HepG2 (cell line): Measurements from ENCODE around the gene FGF21. TPM values are rescaled to one million over a fixed set of nuclear protein-coding genes. Genes with fewer than 3 reads are reported as not detected.

Experiments
- FOXA3 ChIP-seq: IDR thresholded peaks from 2 replicates; pipeline ENCODE4 v1.6.1; 2016; ENCODE audit warnings: missing genetic modification reagents, missing compliant biosample characterization
- IKZF1 ChIP-seq: fragments of 450-650 bp; IDR thresholded peaks from 2 replicates; pipeline ENCODE4 v1.7.1; 2016
- KLF15 ChIP-seq: sonication (generic); formaldehyde crosslinking; IDR thresholded peaks from 2 replicates; pipeline ENCODE4 v1.8.1; 2023; ENCODE audit warnings: borderline replicate concordance, mild to moderate bottlenecking, inconsistent platforms, missing genetic modification reagents, mixed read lengths
- KLF16 ChIP-seq, 2 experiments: sonication (generic) in 1 of 2; formaldehyde crosslinking in 1 of 2; IDR thresholded peaks; 2 replicates each; pipeline versions ENCODE4 v1.6.1 to v1.8.0; 2016 to 2023; ENCODE audit warnings: missing genetic modification reagents in 2 of 2, missing compliant biosample characterization in 1 of 2
- NR1H2 ChIP-seq: sonication (generic); formaldehyde crosslinking; IDR thresholded peaks from 2 replicates; pipeline ENCODE4 v1.8.1; 2022; ENCODE audit warnings: low read depth, missing genetic modification reagents, borderline replicate concordance
- RAD21 ChIP-seq: fragments of 450-650 bp; formaldehyde crosslinking; IDR thresholded peaks from 2 replicates; pipeline ENCODE4 v1.5.0; 2020; ENCODE audit warnings: mild to moderate bottlenecking
- RFX3 ChIP-seq: IDR thresholded peaks from 2 replicates; pipeline ENCODE4 v1.6.1; 2016; ENCODE audit warnings: missing biosample characterization, missing genetic modification reagents
- ZNF225 ChIP-seq: sonication (generic); formaldehyde crosslinking; IDR thresholded peaks from 2 replicates; pipeline ENCODE4 v1.4.0; 2020; ENCODE audit warnings: mild to moderate bottlenecking, missing genetic modification reagents
- ZNF496 ChIP-seq: sonication (generic); formaldehyde crosslinking; IDR thresholded peaks from 2 replicates; pipeline ENCODE4 v1.8.1; 2023; ENCODE audit warnings: mild to moderate bottlenecking, moderate library complexity, missing genetic modification reagents; ENCODE audit not compliant: insufficient replicate concordance
- ZNF562 ChIP-seq: sonication (generic); formaldehyde crosslinking; IDR thresholded peaks from 2 replicates; pipeline ENCODE4 v1.8.0; 2022; ENCODE audit warnings: missing genetic modification reagents, borderline replicate concordance
- ZNF7 ChIP-seq: IDR thresholded peaks from 2 replicates; pipeline ENCODE4 v1.6.1; 2016; ENCODE audit warnings: missing biosample characterization, missing genetic modification reagents
- ZNF83 ChIP-seq: sonication (generic); formaldehyde crosslinking; IDR thresholded peaks from 2 replicates; pipeline ENCODE4 v1.4.0; 2020; ENCODE audit warnings: missing genetic modification reagents, mild to moderate bottlenecking, borderline replicate concordance
- polyA plus RNA-seq, 8 experiments: library from polyadenylated mRNA; depleted of rRNA in 3 of 8; stranded (reverse) in 7 of 8; unstranded in 1 of 8; fragments of >200 nt; fragmentation: Illumina TruSeq in 4 of 8; extraction: Trizol in 4 of 8; gene quantifications; 2 replicates each; pipeline versions ENCODE4 v1.2.1 to v1.2.3, GENCODE V29; 2011 to 2016; ENCODE audit warnings: low read depth in 4 of 8, missing spikeins in 1 of 8, mixed read lengths in 1 of 8; ENCODE audit not compliant: insufficient read depth in 1 of 8
- total RNA-seq, 5 experiments: library from RNA; depleted of rRNA; stranded (reverse); fragments of >200 nt; fragmentation: Illumina TruSeq; extraction: Trizol; gene quantifications; 2 replicates each; pipeline ENCODE4 v1.2.3, GENCODE V29; 2016; ENCODE audit warnings: low read depth in 1 of 5
- TF ChIP-seq, protein P1 (sequence below): IDR thresholded peaks from 2 replicates; pipeline ENCODE4 v1.4.0; 2020; ENCODE audit warnings: mild to moderate bottlenecking, missing genetic modification reagents
- TF ChIP-seq, protein P2 (sequence below): sonication (generic); formaldehyde crosslinking; IDR thresholded peaks from 2 replicates; pipeline ENCODE4 v1.4.0; 2020; ENCODE audit warnings: missing genetic modification reagents, borderline replicate concordance
- TF ChIP-seq, protein P3 (sequence below): sonication (generic); formaldehyde crosslinking; IDR thresholded peaks from 2 replicates; pipeline ENCODE4 v1.8.1; 2023; ENCODE audit warnings: mild to moderate bottlenecking, missing genetic modification reagents
- TF ChIP-seq, protein P4 (sequence below), 2 experiments: IDR thresholded peaks; 2 replicates each; pipeline ENCODE4 v1.6.1; 2011 to 2012; ENCODE audit warnings: low read length in 2 of 2, borderline replicate concordance in 1 of 2, low read depth in 1 of 2, mild to moderate bottlenecking in 1 of 2, moderate library complexity in 1 of 2
- TF ChIP-seq, protein P5 (sequence below): sonication (generic); formaldehyde crosslinking; IDR thresholded peaks from 2 replicates; pipeline ENCODE4 v1.4.0; 2020; ENCODE audit warnings: mild to moderate bottlenecking, missing genetic modification reagents

Gene FGF21
- total and polyA plus RNA-seq, 2 of the 13 experiments (the other 11 are each of a cell fraction or from before 2014, with no cell fraction given): 0.17 TPM; not detected in 1

DNA sequence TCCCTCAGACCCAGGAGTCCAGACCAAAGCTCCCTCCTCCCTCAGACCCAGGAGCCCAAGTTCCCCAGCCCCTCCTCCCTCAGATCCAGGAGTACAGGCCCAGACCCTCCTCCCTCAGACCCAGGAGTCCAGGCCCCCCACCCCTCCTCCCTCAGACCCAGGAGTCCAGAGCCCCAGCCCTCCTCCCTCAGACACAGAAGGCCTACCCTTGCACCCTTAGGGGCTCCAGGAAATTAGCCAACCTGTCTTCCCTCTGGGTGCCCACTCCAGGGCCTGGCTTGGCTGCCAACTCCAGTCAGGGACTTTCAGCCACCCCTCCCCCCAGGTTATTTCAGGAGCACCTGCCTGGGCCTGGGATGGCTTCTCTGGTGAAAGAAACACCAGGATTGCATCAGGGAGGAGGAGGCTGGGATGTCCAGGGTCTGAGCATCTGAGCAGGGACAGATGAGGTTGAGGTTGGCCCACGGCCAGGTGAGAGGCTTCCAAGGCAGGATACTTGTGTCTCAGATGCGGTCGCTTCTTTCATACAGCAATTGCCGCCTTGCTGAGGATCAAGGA, at the start of gene FGF21 (continued):
- TF ChIP-seq, protein P1, sequence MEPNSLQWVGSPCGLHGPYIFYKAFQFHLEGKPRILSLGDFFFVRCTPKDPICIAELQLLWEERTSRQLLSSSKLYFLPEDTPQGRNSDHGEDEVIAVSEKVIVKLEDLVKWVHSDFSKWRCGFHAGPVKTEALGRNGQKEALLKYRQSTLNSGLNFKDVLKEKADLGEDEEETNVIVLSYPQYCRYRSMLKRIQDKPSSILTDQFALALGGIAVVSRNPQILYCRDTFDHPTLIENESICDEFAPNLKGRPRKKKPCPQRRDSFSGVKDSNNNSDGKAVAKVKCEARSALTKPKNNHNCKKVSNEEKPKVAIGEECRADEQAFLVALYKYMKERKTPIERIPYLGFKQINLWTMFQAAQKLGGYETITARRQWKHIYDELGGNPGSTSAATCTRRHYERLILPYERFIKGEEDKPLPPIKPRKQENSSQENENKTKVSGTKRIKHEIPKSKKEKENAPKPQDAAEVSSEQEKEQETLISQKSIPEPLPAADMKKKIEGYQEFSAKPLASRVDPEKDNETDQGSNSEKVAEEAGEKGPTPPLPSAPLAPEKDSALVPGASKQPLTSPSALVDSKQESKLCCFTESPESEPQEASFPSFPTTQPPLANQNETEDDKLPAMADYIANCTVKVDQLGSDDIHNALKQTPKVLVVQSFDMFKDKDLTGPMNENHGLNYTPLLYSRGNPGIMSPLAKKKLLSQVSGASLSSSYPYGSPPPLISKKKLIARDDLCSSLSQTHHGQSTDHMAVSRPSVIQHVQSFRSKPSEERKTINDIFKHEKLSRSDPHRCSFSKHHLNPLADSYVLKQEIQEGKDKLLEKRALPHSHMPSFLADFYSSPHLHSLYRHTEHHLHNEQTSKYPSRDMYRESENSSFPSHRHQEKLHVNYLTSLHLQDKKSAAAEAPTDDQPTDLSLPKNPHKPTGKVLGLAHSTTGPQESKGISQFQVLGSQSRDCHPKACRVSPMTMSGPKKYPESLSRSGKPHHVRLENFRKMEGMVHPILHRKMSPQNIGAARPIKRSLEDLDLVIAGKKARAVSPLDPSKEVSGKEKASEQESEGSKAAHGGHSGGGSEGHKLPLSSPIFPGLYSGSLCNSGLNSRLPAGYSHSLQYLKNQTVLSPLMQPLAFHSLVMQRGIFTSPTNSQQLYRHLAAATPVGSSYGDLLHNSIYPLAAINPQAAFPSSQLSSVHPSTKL (CRISPR knock-in tag): no peak
- TF ChIP-seq, protein P2, sequence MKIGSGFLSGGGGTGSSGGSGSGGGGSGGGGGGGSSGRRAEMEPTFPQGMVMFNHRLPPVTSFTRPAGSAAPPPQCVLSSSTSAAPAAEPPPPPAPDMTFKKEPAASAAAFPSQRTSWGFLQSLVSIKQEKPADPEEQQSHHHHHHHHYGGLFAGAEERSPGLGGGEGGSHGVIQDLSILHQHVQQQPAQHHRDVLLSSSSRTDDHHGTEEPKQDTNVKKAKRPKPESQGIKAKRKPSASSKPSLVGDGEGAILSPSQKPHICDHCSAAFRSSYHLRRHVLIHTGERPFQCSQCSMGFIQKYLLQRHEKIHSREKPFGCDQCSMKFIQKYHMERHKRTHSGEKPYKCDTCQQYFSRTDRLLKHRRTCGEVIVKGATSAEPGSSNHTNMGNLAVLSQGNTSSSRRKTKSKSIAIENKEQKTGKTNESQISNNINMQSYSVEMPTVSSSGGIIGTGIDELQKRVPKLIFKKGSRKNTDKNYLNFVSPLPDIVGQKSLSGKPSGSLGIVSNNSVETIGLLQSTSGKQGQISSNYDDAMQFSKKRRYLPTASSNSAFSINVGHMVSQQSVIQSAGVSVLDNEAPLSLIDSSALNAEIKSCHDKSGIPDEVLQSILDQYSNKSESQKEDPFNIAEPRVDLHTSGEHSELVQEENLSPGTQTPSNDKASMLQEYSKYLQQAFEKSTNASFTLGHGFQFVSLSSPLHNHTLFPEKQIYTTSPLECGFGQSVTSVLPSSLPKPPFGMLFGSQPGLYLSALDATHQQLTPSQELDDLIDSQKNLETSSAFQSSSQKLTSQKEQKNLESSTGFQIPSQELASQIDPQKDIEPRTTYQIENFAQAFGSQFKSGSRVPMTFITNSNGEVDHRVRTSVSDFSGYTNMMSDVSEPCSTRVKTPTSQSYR (CRISPR knock-in tag): peak; percentile 94
- TF ChIP-seq ZNF83 (CRISPR knock-in tag) (no peak), ZNF225 (CRISPR knock-in tag) (peak; percentile 61; the same call in 1 of the 2 replicates), RFX3 (no peak), KLF15 (CRISPR knock-in tag) (no peak), KLF16 (CRISPR knock-in tag; IDR thresholded peaks at IDR 0.05) (peak in 1 of 2 experiments; percentile 54; a peak in 1 of 4 replicates), NR1H2 (no peak), IKZF1 (no peak), ZNF7 (CRISPR knock-in tag) (no peak), FOXA3 (peak; percentile 33; the same call in 1 of the 2 replicates), ZNF496 (no peak), ZNF562 (CRISPR knock-in tag) (no peak), RAD21 (CRISPR knock-in tag) (no peak)
- TF ChIP-seq, protein P3, sequence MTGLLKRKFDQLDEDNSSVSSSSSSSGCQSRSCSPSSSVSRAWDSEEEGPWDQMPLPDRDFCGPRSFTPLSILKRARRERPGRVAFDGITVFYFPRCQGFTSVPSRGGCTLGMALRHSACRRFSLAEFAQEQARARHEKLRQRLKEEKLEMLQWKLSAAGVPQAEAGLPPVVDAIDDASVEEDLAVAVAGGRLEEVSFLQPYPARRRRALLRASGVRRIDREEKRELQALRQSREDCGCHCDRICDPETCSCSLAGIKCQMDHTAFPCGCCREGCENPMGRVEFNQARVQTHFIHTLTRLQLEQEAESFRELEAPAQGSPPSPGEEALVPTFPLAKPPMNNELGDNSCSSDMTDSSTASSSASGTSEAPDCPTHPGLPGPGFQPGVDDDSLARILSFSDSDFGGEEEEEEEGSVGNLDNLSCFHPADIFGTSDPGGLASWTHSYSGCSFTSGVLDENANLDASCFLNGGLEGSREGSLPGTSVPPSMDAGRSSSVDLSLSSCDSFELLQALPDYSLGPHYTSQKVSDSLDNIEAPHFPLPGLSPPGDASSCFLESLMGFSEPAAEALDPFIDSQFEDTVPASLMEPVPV: no peak
- TF ChIP-seq, protein P4, sequence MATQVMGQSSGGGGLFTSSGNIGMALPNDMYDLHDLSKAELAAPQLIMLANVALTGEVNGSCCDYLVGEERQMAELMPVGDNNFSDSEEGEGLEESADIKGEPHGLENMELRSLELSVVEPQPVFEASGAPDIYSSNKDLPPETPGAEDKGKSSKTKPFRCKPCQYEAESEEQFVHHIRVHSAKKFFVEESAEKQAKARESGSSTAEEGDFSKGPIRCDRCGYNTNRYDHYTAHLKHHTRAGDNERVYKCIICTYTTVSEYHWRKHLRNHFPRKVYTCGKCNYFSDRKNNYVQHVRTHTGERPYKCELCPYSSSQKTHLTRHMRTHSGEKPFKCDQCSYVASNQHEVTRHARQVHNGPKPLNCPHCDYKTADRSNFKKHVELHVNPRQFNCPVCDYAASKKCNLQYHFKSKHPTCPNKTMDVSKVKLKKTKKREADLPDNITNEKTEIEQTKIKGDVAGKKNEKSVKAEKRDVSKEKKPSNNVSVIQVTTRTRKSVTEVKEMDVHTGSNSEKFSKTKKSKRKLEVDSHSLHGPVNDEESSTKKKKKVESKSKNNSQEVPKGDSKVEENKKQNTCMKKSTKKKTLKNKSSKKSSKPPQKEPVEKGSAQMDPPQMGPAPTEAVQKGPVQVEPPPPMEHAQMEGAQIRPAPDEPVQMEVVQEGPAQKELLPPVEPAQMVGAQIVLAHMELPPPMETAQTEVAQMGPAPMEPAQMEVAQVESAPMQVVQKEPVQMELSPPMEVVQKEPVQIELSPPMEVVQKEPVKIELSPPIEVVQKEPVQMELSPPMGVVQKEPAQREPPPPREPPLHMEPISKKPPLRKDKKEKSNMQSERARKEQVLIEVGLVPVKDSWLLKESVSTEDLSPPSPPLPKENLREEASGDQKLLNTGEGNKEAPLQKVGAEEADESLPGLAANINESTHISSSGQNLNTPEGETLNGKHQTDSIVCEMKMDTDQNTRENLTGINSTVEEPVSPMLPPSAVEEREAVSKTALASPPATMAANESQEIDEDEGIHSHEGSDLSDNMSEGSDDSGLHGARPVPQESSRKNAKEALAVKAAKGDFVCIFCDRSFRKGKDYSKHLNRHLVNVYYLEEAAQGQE (IDR thresholded peaks at IDR 0.05; ENCODE audit: borderline replicate concordance in 1 of 2, low read depth in 1 of 2, low read length in 2 of 2): no peak
- TF ChIP-seq, protein P5, sequence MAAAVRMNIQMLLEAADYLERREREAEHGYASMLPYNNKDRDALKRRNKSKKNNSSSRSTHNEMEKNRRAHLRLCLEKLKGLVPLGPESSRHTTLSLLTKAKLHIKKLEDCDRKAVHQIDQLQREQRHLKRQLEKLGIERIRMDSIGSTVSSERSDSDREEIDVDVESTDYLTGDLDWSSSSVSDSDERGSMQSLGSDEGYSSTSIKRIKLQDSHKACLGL (CRISPR knock-in tag): no peak
